Measurements from ENCODE around the gene PLCB4. TPM values are rescaled to one million over a fixed set of nuclear protein-coding genes. Genes with fewer than 3 reads are reported as not detected.
"Not testable (repeated sequence)": the region's sequence is repeated elsewhere in the genome, so short reads cannot be mapped to it uniquely, and the experiment has no call there.

PLCB4 gene
- total RNA-seq, 1 donor = 0.21 TPM

DNA sequence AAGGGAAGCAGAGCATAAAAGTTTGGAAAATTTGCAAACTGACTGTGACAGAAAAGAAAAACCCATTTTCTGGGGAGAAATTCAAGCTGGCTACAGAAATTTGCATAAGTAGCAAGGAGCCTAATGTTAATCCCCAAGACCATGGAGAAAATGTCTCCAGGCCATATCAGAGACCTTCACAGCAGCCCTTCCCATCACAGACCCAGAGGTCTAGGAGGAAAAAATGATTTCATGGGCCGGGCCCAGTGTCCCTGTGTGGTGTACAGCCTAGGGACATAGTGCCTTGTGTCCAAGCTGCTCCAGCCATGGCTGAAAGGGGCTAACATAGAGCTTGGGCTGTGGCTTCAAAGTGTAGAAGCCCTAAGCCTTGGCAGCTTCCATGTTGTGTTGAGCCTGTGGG is 83.3 kb downstream of the PLCB4 start:
- not testable (repeated sequence) for H3K4me3 ChIP-seq (ENCODE audit: low read length)

DNA sequence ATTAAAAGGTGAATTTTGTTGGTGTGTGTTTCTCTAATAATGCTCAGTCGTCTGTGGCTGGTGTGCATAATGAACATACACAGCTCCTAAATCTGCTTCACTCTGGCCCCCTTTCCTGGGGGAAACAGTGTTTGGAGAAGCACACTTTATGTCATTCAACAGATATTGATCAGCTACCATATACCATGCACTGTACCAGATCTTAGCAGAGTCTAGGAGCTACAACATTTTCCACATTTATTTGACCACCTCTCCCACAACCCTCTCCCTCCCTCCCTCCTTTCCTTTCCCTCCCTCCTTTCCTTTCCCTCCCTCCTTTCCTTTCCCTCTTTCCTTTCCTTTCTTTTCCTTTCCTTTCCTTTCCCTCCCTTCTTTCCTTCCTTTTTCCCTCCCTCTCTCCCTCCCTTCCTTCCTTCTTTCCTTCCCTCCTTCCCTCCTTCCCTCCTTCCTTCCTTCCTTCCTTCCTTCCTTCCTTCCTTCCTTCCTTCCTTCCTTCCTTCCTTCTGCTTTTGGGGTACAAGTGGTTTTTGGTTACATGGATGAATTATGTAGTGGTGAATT is 85.7 kb downstream of the PLCB4 start:
- Histone ChIP-seq H3K9me3 (ENCODE audit: low read depth, low read length) (no peaks in the 10 kb centered on the region), H3K27me3 (ENCODE audit: insufficient read depth, low read length) (no peaks in the 10 kb centered on the region), H3K4me3 (ENCODE audit: low read length) (no peak overlapping the region), H3K4me1 (ENCODE audit: insufficient read depth, low read length) (no peaks in the 10 kb centered on the region)

More for the DNA sequence above, 83.3 kb downstream of the PLCB4 start:
- not testable (repeated sequence) for H3K4me1 ChIP-seq (ENCODE audit: insufficient read depth, low read length); H3K27me3 ChIP-seq (ENCODE audit: insufficient read depth, low read length); H3K9me3 ChIP-seq (ENCODE audit: low read depth, low read length)

DNA sequence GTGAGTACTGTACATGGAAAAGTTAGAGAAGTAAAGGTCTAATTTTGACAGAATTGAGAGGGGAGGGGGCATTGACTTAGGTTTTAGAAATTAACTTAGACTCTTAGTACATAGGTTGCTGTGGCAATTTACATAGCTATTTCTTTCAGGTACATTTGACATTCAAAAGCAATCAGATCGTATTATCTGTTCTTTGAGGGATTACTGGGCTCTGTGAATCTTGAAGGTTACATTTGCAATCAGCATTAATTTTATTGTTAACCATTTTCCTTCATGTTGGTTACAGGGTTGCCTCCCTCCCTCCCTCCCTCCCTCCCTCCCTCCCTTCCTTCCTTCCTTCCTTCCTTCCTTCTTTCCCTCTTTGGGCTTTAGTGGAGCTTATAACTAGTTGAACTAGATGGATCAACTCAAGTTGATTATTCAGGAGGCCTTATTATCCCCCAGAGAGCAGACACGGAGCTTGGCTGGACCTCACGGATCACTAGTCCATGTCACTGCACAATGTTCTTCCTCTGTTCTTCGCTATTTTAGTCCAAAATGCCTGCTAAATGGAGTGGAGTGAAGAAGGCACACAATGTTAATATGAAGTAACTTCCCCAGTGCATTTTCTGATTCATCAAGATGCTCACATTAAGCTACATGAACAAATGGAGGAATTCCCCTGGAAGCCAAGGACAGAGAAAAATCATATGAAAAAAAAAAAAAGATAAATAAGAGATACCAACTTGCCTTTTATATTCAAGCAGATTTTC is 87.8 kb downstream of the PLCB4 start:
- H3K27me3 ChIP-seq (ENCODE audit: insufficient read depth, low read length) = no peaks in the 10 kb centered on the region
- H3K4me3 ChIP-seq (ENCODE audit: low read length) = no peak overlapping the region
- no peaks in the 10 kb centered on the region for H3K4me1 ChIP-seq (ENCODE audit: insufficient read depth, low read length)
- H3K9me3 ChIP-seq (ENCODE audit: low read depth, low read length) = no peaks in the 10 kb centered on the region

DNA sequence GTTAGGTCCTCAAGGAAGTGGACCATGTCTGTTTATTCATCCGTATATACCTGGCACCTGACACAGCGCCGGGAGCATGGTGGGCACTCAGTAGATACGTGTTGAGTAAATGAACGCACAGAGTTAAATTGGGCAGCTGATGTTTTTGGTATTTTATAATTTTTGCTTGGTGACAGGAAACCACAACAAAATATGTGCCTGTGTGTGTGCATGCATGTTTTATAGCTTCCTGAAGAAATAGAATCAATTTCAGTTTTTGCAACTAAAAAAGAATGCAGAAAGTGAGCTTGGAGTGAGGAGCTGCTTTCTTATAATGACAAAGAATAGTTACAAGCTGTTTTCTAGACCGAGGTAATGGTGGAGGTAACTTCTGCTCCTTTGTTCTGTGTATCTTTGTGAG is 91.4 kb downstream of the PLCB4 start:
- Histone ChIP-seq H3K4me1 (ENCODE audit: insufficient read depth, low read length) (no peaks in the 10 kb centered on the region), H3K9me3 (ENCODE audit: low read depth, low read length) (no peaks in the 10 kb centered on the region), H3K4me3 (ENCODE audit: low read length) (no peak overlapping the region), H3K27me3 (ENCODE audit: insufficient read depth, low read length) (no peaks in the 10 kb centered on the region)

DNA sequence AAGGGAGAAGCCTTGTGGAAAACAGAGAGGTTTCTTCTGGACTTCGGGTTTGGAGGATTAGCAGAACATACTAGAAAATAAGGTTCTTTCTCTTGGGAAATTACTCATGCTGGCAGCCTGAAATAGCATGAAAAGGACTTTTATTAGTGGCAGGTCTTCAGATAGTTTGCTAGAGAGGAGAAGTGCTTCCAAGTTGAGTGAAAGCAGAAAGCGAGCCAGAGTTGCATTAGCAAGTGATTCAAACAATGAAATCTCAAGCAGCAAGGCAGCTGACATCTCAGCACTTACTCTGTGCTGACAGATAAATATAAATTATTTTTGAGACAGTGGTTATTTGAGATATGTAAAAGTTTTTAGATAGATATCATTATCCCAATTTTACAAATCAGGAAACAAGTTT is 91.9 kb downstream of the PLCB4 start:
- Histone ChIP-seq H3K4me1 (ENCODE audit: insufficient read depth, low read length) (no peaks in the 10 kb centered on the region), H3K4me3 (ENCODE audit: low read length) (no peak overlapping the region), H3K27me3 (ENCODE audit: insufficient read depth, low read length) (no peaks in the 10 kb centered on the region), H3K9me3 (ENCODE audit: low read depth, low read length) (no peaks in the 10 kb centered on the region)

DNA sequence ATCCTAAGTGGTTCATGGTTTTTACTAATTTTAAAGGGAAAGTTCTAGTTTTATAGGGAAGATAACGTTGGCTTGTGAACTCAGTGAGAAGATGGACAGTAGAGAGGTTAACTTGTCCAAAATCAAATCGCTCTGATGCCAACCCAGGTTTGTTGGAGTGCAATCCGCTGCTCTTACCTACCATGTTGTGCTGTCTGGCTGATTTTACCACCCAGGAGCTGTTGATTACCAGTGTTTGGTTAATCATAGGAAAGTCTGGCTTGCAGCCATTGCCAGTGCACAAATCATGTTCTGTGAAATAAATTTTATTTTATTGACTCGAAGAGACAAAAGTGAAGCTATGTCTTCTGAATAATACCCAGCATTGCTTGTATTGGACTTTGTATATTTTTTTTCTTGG is 92.4 kb downstream of the PLCB4 start:
- no peaks in the 10 kb centered on the region for H3K4me1 ChIP-seq (ENCODE audit: insufficient read depth, low read length)
- H3K27me3 ChIP-seq (ENCODE audit: insufficient read depth, low read length) = no peaks in the 10 kb centered on the region
- no peaks in the 10 kb centered on the region for H3K9me3 ChIP-seq (ENCODE audit: low read depth, low read length)
- no peak overlapping the region for H3K4me3 ChIP-seq (ENCODE audit: low read length)

DNA sequence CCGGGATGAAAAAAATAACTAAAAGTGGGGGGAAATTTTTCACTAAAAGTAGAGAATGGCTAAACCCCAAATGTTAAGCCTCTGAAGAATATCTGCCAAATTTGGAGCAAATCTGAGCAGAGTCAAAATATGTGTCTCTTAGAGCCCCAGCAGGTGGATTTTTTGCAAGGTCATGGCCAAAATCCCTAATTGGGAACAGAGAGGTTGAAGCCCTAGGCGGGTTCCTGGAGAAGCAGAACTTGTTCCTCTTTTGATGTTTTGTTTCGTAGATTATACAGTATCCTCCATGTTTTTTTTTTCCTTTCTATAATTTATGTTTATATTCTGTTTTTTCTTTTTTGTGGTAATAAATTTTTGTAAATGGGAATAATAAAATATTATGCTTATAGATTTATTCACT is 94.4 kb downstream of the PLCB4 start:
- Histone ChIP-seq H3K4me3 (ENCODE audit: low read length) (no peak overlapping the region), H3K9me3 (ENCODE audit: low read depth, low read length) (no peaks in the 10 kb centered on the region), H3K4me1 (ENCODE audit: insufficient read depth, low read length) (no peaks in the 10 kb centered on the region), H3K27me3 (ENCODE audit: insufficient read depth, low read length) (no peaks in the 10 kb centered on the region)

DNA sequence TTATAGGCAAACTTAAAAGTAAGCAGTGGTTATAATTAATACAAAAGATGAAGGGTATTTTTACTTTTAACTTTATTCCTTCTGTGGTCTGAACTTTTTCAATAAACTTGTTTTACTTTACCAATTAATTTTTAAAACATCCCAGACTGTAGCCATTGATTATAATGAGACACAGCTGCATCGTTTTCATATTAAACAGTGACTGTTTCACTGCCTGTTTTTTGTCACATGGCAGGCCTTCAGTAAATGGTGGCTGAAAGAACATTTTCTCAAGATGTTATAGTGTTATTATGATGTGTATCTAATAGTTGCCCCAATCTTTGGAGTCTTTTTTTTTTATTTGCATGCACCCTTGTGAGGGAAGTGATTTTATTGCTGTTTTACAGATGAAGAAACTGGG is 95.1 kb downstream of the PLCB4 start:
- no peaks in the 10 kb centered on the region for H3K4me1 ChIP-seq (ENCODE audit: insufficient read depth, low read length)
- no peaks in the 10 kb centered on the region for H3K9me3 ChIP-seq (ENCODE audit: low read depth, low read length)
- H3K4me3 ChIP-seq (ENCODE audit: low read length) = no peak overlapping the region
- no peaks in the 10 kb centered on the region for H3K27me3 ChIP-seq (ENCODE audit: insufficient read depth, low read length)

DNA sequence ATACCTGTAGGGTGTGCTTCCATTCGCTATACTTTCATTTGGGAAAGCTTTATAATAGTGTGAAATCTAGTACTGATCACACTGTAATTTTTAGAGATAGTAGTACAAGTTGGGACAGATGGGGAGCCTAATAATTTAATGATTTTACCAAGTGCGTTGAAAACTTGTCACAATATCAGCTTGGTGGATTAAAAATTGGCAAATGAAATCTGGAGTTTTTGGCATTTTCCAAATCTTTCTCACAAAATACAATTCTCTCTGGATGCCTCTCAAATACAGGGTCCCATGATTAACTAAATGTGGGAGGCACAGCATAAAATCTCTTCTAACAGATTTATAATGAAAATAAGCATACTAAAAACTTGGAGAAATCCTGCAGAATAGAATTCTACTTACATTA is 96.4 kb downstream of the PLCB4 start:
- H3K27me3 ChIP-seq (ENCODE audit: insufficient read depth, low read length) = no peaks in the 10 kb centered on the region
- no peaks in the 10 kb centered on the region for H3K9me3 ChIP-seq (ENCODE audit: low read depth, low read length)
- H3K4me1 ChIP-seq (ENCODE audit: insufficient read depth, low read length) = no peaks in the 10 kb centered on the region

DNA sequence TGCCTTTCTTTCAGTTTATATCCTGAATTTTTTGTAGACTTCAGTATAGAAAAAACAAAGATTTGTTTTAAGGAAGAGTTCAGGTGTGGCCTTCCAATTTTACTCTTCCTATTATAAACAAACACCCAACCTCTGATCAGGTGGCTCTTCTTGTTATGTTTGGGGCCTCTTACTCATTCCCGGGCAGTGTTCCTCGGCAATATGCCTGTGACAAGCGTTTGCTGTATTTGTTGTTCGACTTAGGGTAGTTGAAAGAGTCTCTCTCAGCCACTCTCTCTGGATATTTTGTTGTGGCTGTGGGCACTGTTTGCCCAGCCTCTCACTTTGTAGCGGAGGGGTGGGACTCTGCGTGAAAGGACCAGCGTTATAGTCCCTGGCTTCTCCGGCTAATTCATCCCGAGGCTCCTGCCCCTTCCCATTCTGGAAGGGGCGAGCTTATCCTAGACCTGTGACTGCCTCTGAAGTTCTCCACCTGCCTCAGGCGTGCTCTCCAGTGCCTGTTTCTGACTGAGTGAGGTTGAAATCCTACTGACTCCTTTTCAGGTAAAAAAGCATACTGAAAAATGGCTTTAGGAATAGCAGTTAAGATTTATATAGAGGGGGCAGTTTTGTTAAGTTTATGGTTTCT is 97.4 kb downstream of the PLCB4 start:
- no peaks in the 10 kb centered on the region for H3K4me1 ChIP-seq (ENCODE audit: insufficient read depth, low read length)
- H3K27me3 ChIP-seq (ENCODE audit: insufficient read depth, low read length) = no peaks in the 10 kb centered on the region
- H3K9me3 ChIP-seq (ENCODE audit: low read depth, low read length) = no peaks in the 10 kb centered on the region
- H3K4me3 ChIP-seq (ENCODE audit: low read length) = no peak overlapping the region

More for the DNA sequence above, 96.4 kb downstream of the PLCB4 start:
- H3K4me3 ChIP-seq (ENCODE audit: low read length) = no peak overlapping the region

DNA sequence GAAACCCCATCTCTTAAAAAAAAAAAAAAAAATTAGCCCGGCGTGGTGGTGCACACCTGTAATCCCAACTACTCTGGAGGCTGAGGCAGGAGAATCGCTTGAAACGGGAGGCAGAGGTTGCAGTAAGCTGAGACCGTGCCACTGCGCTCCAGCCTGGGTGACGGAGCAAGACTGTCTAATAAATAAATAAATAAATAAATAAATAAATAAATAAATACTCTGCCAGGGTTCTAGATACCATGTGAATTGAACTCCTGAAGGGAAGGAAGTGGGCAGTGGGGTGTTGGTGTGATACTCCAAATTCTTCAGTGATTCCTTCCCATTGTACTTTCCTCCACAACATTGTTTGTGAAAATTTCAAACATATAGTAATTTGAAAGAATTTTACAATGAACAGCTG is 100.5 kb downstream of the PLCB4 start:
- Histone ChIP-seq H3K4me3 (ENCODE audit: low read length) (no peak overlapping the region), H3K27me3 (ENCODE audit: insufficient read depth, low read length) (no peaks in the 10 kb centered on the region), H3K9me3 (ENCODE audit: low read depth, low read length) (no peaks in the 10 kb centered on the region), H3K4me1 (ENCODE audit: insufficient read depth, low read length) (no peaks in the 10 kb centered on the region)

DNA sequence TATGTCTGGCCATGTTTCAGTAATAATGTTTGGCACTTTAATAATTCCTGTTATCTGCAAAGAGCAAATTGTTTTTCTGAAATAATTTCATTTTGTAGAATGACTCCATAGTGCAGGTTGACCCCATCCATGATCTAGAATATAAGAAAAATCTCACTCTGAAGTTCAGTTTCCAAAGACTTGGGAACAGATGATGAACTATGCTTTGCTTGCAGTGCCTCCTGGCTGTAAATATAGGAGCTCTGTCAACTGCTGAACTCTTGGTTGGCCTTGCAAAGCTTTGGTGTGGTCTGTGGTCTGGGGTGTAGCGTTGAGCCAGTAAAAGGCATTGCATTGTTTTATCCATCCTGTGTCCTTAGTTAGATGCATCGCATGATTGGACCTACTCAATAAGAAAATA is 104.0 kb downstream of the PLCB4 start:
- H3K4me1 ChIP-seq (ENCODE audit: insufficient read depth, low read length) = no peaks in the 10 kb centered on the region
- no peak overlapping the region for H3K4me3 ChIP-seq (ENCODE audit: low read length)
- H3K9me3 ChIP-seq (ENCODE audit: low read depth, low read length) = no peaks in the 10 kb centered on the region
- H3K27me3 ChIP-seq (ENCODE audit: insufficient read depth, low read length) = no peaks in the 10 kb centered on the region

DNA sequence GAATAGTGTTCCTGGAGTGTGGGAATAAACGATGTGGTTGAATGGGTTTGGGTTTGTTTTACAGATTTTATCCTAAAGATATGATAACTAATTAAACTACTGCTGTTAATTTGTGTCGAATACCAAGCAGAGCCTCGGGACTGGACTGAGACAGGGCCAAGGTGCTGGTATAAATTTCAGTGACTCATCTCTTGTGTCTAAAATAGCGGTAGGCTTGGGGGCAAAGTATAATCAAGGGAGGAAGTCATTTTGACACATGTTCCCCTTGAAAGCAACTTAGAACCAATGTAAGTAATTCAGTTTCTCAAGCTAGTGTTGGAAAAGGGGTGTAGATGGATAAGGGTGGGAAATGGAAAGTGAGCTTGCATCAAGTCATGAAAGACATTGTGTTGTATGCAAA is 108.4 kb downstream of the PLCB4 start:
- Histone ChIP-seq H3K4me1 (ENCODE audit: insufficient read depth, low read length) (no peaks in the 10 kb centered on the region), H3K9me3 (ENCODE audit: low read depth, low read length) (no peaks in the 10 kb centered on the region), H3K4me3 (ENCODE audit: low read length) (no peak overlapping the region), H3K27me3 (ENCODE audit: insufficient read depth, low read length) (no peaks in the 10 kb centered on the region)

DNA sequence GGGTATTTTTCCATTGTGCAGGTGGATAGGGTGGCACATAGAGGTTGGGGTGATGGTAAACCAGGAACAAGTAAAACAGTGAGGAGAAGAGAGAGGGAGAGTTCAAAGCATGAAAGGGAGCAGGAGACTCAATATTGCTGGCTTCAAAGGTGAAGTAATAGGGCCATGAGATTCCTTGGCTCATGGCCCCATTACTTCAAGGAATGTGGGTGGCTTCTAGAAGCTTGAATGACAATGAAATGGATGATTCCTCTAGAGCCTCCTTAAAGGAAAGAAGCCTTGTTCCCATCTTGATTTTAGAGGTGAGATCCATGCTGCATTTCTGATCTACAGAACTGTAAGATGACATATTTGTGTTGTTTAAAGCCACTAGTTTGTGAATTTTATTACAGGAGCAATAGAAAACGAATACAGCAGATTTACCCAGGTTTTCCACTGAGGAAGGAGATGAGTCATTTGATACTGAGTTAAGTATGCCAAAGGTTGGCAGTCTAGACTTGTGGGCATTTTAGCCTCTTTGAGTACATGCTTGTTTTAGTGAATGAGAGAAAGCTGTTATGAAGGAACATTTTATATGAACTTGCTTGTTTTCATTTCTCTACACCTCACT is 110.4 kb downstream of the PLCB4 start:
- Histone ChIP-seq H3K4me1 (ENCODE audit: insufficient read depth, low read length) (no peaks in the 10 kb centered on the region), H3K4me3 (ENCODE audit: low read length) (no peak overlapping the region), H3K27me3 (ENCODE audit: insufficient read depth, low read length) (no peaks in the 10 kb centered on the region), H3K9me3 (ENCODE audit: low read depth, low read length) (no peaks in the 10 kb centered on the region)

DNA sequence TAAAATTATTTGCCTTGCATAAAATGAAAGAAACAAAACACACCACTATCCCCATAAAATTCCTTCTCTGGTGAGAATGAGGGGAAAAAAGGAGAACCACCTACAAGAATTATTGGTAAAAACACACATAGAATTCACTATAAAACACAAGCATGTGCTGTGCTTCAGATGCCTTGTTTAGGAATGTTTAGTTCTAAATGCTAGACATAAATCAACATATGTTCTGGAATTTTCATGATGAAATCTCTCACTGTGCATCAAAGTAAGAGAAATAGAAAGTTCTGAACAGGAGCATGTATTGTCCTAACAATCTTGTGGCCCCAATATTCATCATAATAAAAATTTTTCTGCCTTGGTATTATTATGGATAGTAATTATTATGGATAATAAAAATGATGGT is 111.0 kb downstream of the PLCB4 start:
- H3K9me3 ChIP-seq (ENCODE audit: low read depth, low read length) = no peaks in the 10 kb centered on the region
- no peaks in the 10 kb centered on the region for H3K4me1 ChIP-seq (ENCODE audit: insufficient read depth, low read length)
- H3K27me3 ChIP-seq (ENCODE audit: insufficient read depth, low read length) = no peaks in the 10 kb centered on the region
- no peak overlapping the region for H3K4me3 ChIP-seq (ENCODE audit: low read length)

All from mononuclear cell (primary cell).